Keratinocyte (primary cell): ENCODE results near the gene VPS13C.

ENCODE experiments used
- CTCF ChIP-seq, 3 experiments: IDR thresholded peaks in 1 of 3; conservative IDR thresholded peaks in 1 of 3; optimal IDR thresholded peaks in 1 of 3; 2 replicates in 2 of 3; 3 replicates in 1 of 3; pipeline versions ENCODE3 to v1.5.1; 2011; ENCODE audit warnings: low read length in 3 of 3, mild to moderate bottlenecking in 3 of 3, moderate library complexity in 2 of 3, control low read depth in 1 of 3, inconsistent platforms in 1 of 3; ENCODE audit not compliant: insufficient read depth in 2 of 3; ENCODE audit errors: extremely low read depth in 1 of 3
- EZH2 ChIP-seq: IDR thresholded peaks from one replicate; pipeline ENCODE4 v1.6.1; 2012; ENCODE audit warnings: inconsistent platforms, mild to moderate bottlenecking, low read length, moderate library complexity

- TF ChIP-seq CTCF (optimal IDR thresholded peaks at IDR 0.05 in 1 of 3, IDR thresholded peaks at IDR 0.05 in 1 of 3, conservative IDR thresholded peaks at IDR 0.05 in 1 of 3; ENCODE audit: extremely low read depth in 1 of 3, insufficient read depth in 2 of 3, low read length in 3 of 3) (peak in 2 of 3 experiments; percentile 39 to 41), EZH2 (no peak)
Measured at GRCh38 chr15:62071711-62072308, 11.6 kb upstream of the VPS13C start.
